Cardiac fibroblast (primary cell): Measurements from ENCODE around the gene ATRNL1.

Experiments used
- DNase-seq, 2 donors: peaks; one replicate each; pipeline versions ENCODE4 v3.0.0 to v3.0.0-alpha.2; 2010; ENCODE audit warnings: low read depth in 2 of 2
- H3K4me3 ChIP-seq, 2 donors: replicated peaks in 1 of 2; 1 replicate in 1 of 2; 2 replicates in 1 of 2; pipeline ENCODE4 v1.5.1; 2011; ENCODE audit warnings: low read depth in 2 of 2, low read length in 2 of 2, mild to moderate bottlenecking in 2 of 2, moderate library complexity in 1 of 2
- TF ChIP-seq, protein P1 (sequence below): IDR thresholded peaks from one replicate; pipeline ENCODE4 v1.5.1; 2011; ENCODE audit warnings: low read depth, mild to moderate bottlenecking, low read length, inconsistent platforms

Gene ATRNL1

DNA sequence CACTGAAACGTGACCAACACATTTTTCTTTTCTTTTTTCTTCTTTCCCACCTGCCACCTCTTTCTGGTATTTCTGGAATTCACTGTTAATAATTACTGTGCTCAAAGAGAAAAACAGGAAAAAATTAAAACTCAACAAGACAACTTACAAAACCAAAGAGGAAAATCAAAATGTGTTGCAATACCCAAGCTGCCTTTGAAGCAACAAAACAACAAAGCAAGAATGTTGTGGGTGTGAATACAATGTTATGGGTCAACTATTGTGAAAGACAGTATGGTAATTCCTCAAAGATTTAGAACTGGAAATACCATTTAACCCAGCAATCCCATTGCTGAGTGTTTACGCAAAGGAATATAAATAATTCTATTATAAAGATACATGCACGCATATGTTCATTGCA, 764.7 kb downstream of the ATRNL1 start:
- TF ChIP-seq, protein P1, sequence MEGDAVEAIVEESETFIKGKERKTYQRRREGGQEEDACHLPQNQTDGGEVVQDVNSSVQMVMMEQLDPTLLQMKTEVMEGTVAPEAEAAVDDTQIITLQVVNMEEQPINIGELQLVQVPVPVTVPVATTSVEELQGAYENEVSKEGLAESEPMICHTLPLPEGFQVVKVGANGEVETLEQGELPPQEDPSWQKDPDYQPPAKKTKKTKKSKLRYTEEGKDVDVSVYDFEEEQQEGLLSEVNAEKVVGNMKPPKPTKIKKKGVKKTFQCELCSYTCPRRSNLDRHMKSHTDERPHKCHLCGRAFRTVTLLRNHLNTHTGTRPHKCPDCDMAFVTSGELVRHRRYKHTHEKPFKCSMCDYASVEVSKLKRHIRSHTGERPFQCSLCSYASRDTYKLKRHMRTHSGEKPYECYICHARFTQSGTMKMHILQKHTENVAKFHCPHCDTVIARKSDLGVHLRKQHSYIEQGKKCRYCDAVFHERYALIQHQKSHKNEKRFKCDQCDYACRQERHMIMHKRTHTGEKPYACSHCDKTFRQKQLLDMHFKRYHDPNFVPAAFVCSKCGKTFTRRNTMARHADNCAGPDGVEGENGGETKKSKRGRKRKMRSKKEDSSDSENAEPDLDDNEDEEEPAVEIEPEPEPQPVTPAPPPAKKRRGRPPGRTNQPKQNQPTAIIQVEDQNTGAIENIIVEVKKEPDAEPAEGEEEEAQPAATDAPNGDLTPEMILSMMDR, result no peak
- no peak overlapping the region for H3K4me3 ChIP-seq
- peak; percentile 5 to 64 for DNase-seq

DNA sequence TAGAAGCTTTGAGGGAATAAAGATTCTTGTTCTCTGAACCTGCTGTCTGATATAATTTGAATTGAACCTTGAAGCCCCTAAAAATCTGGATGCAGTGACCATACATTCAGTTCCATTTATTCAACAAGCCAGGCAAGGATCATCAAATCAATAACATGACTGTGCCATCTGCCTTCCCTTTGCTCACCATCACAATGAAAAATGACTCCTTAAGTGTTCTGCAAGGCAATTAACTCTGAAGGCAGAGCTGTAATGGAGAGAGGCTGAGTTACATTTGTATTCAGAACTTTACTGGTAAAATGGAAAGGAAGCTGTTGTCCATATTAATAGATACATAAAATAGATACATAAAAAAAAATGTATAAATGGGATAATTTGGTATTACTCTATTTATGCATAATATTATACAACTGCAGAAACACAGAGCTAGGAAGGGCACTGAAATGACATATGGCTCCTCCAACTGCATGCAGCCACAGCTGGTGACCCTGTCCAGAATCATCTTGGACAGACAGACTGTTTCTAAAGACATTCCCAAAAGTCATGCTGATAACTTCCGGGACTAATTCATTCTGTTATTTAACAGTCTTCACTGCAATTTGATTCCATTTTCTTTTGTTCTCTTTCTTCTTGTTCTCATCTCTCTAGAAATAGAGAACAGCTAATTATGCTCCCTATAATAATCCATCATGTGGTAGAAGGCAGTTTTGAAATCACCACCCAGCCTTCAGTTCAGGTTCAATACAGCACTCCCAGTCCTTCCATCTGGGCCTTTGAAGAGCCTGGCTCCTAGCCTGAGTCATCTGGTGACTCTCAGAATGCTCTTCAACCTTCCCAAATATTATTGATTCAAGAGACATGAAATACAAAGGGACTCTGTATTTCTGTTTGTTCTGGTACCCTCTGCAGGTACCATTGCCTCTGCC, 767.3 kb downstream of the ATRNL1 start:
- no peak overlapping the region for H3K4me3 ChIP-seq
- TF ChIP-seq, protein P1, result no peak
- DNase-seq, result no peak

DNA sequence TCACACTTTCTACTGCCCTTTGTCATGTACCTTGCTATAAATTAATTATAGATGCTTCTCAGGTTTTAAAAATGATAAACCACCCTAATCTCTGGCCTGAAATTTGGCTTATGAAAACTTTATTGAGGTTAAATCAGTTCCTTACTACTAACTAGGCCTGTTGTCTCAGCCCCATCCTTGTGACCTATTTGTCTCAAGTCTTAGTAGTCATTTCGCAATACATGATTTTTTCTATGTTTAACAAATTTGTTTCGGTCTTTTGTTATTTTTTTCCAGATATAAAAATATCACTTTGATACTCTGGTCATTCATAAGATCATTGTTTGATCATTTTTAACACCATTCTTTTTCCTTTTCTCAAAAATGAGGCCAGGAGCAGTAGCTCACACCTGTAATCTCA, 768.3 kb downstream of the ATRNL1 start:
- DNase-seq, result peak in 1 of 2 donors; percentile 29
- TF ChIP-seq, protein P1, result no peak
- H3K4me3 ChIP-seq, result no peak overlapping the region

DNA sequence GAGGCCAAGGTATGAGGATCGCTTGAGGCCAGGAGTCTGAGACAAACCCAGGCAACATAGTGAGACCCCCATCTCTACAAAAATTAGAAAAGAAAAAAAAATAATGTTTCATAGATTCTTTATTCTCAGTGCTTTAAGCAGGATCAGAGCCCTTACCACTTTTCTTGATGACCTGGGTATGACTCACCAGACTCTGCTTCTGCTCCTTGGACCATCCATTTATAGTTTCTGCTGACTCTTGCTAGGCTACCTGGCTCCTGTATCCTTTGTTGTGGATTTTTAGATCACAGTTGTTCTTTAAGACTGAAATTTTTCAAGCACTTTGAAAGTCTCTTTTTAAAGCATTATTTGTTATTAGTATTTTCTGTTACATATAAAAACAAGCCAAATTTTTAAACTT, 768.7 kb downstream of the ATRNL1 start:
- no peak overlapping the region for H3K4me3 ChIP-seq
- DNase-seq, result peak in 1 of 2 donors; percentile 58
- TF ChIP-seq, protein P1, result no peak

DNA sequence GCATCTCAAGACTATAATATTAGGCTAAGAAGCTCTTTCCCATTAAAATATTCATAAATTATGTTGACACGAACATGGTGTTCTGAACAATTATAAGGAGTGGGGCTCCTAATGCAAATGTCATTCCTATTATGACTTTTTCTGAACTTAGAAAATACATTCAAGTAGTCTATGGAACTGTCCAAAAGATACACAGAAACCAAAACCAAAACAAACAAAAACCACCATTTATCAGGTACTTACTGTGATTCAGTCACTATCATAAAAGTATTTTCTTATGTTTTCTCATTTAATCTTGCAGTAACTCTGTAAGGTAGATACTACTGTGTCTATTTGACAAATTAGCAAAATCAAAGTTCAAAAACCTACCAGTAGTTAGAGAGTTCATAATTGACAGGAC, 773.0 kb downstream of the ATRNL1 start:
- no peak for DNase-seq
- TF ChIP-seq, protein P1, result no peak
- no peak overlapping the region for H3K4me3 ChIP-seq

DNA sequence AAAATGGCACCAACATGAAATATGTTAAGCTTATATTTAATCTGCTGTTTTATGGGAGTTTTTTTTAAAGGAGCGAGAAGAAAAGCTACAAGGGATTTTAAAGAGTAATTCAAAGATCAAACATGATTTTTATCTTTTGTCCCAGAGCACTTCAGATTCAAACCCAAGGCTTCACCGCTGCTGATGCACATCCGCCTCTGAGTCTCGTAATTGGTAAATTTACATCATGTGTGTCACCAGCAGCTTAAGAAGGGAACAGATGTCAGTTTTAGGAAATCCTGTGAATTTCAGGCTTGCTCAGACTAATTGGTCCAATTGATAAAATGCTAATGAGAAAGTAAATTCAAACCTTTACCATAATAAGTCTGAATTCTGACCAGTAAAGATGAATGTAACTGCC, 773.5 kb downstream of the ATRNL1 start:
- H3K4me3 ChIP-seq, result no peak overlapping the region
- TF ChIP-seq, protein P1, result no peak
- DNase-seq, result no peak

DNA sequence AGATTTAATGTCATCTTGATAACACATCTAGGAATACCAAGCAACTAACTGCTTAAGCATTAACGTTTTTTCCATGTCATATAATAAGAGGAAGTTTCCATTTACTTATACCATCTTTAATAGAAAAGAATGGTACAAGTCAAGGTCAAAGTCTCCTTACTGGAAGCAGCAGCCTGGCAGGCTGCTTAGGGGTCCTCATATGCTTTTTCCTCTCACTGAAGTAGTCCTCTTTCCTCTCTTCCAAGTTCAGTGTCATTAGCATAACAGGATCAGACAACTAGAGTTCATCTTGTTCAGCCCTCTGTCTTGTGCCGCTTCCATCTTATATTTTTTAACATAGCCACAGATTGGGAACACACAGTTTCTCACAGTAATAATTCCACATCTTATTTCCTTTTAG, 774.1 kb downstream of the ATRNL1 start:
- no peak overlapping the region for H3K4me3 ChIP-seq
- TF ChIP-seq, protein P1, result no peak
- DNase-seq, result no peak
